GM21737 (cell line): ENCODE results near the gene CASP8.
"Not testable (repeated sequence)": the region's sequence is repeated elsewhere in the genome, so short reads cannot be mapped to it uniquely, and the experiment has no call there.

ENCODE experiments used
- ATAC-seq: cut with Tn5 transposase; IDR thresholded peaks from one replicate; pipeline ENCODE4 v1.9.1; 2021; ENCODE audit warnings: mild to moderate bottlenecking, moderate library complexity; ENCODE audit not compliant: unreplicated experiment

CASP8 gene

GRCh38 chr2:201267278-201268030, 7.1 kb downstream of the CASP8 start:
- no peak for ATAC-seq

DNA sequence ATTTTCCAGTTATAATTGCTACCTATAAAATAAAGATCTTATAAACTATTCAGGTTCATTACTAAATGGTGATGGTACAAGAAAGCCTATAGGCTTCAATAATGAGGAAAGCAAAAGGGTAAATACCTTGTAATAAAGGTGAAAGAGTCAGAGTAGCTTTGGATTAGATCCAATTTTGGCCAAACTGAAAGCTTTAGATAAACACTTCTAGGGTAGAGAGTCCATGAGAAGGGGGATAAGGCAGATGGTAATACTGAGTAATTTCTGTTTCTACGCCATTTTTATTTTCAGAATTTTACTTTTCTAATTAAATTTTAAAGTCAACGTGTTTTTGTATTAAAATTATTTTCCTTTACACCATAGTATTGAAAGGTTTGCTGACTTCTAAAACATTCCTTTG, 9.4 kb downstream of the CASP8 start:
- no peak for ATAC-seq

- no peak for ATAC-seq
Measured at GRCh38 chr2:201270293-201271001, 10.1 kb downstream of the CASP8 start.

- no peak for ATAC-seq
Measured at GRCh38 chr2:201271917-201272316, 11.6 kb downstream of the CASP8 start.

- no peak for ATAC-seq
Measured at GRCh38 chr2:201273330-201273983, 13.1 kb downstream of the CASP8 start.

DNA sequence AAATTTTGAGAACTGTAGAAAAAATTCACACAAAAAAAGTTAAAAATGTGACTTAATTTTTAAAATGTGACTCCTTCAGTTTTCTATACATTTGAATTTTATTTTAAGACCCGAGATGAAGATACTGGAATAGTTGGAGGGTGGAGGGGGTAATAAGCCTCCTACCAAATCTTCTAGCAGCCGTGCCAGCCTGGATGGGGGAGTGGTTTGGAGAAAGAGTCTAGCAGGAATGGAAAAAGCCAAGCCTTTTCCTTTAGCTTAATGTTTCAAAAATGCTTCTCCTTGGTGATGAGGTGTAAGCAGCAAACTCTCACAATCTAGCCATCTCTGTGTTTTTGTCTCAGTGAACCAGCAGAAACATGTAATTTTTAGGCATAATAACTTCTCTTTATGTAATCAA, 14.7 kb downstream of the CASP8 start:
- ATAC-seq: no peak

DNA sequence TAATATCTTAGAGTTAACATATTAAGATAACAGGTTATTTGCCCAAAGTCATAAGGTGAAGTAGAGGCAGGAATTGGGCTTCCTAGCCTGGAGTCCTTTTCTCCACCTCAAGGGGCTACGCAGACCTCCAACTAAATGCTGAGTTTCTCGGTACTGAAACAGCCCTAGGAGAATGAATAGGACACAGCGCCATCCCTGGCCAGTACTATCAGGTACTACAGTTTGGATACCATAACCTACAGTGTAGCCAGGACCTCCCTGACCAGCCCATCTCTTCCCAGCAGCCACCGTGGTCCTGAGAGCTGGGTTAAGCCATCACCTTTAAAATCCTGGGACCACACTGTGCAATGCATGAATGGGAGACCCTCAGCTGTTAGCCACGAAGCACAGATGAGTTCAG, 15.7 kb downstream of the CASP8 start:
- no peak for ATAC-seq

DNA sequence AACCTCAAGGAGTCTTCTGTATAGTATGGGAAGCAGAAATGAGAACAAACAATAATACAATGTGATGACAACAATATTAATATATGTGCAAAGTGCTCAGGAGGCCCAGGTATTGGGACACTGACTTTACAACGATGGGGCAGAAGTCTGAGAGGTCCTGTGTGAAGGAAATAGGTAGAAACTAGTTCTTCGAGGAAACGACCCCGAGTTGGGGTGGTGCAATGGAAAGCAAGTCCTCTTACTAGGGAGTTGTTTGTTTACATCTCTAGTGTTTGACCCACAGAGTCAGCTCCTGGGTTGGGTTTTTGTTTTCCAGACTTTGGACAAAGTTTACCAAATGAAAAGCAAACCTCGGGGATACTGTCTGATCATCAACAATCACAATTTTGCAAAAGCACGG, 16.2 kb downstream of the CASP8 start:
- ATAC-seq: no peak

DNA sequence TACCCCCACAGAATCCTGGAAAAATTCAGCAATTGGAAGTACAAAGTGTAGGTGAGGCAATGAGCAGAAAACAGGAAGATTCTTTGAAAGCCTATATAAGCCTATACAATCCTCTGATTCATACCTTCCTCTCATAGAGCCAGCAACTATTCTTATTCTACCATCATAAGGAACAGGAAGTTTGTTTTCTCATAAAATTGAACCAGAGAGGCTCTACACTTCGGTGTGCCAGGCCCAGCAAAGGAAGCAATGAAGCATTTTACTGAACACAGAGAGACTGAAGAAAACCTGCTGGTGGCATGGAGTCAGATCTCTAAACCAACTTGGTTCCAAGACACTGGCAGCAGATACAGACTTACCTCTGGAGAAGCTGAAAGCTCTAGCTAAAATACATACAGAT, 18.7 kb downstream of the CASP8 start:
- no peak for ATAC-seq

DNA sequence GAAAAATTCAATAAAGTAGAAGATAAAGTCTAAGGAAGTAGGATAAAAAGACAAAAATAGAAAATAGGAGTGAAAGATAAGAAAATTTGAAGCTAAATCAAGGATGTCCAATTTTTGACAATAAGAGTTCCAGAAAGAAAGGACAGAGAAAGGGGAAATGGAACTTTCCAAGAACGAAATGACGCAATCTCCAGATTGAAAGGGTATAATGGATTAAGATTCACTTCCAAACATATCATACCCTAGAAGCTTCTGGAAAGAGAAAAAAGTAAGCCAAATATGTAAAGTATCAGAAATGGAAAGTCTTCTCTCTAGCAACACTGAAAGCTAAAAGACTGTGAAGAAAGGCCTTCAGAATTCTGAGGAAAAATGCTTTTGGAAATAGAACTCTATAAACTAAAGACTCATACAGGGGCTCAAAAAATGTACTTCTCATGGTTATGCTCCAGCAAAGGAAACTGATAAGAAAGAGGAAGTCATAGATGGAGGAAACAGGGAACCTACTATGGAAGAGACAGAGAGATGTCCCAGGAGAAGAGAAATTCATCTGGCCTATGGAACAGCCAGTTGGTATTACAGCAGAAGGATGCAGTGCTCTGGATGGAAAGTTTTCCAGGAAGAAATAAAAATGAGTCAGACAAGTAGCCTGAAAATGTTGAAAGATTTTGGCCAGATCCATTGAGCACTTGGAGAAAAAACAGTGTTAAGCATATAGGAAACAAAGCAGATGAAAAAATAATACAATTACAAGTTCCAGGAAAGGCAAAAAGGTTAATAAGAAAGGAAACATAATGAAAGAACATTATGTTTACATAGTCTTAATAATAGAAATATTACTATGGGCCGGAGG, 20.1 kb downstream of the CASP8 start:
- ATAC-seq: no peak

DNA sequence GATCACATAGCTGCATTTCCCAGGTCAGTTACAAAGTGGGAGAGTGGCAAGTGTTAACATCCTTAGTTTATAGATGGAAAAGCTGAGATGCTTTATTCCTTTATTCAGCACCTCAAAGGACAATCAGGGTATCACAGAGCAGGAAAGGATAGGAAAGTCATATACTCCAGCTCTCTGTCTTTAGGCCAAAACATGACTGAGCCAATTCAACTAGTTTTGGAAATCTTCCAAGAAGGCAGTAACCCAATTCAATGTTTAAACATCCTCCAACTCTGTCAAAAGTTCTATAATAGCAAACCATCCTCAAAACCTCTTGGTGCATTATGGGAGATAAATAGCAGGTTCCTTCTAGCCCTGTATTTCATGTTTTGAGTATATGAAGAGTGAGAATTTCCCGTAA, 25.2 kb downstream of the CASP8 start:
- ATAC-seq: no peak

DNA sequence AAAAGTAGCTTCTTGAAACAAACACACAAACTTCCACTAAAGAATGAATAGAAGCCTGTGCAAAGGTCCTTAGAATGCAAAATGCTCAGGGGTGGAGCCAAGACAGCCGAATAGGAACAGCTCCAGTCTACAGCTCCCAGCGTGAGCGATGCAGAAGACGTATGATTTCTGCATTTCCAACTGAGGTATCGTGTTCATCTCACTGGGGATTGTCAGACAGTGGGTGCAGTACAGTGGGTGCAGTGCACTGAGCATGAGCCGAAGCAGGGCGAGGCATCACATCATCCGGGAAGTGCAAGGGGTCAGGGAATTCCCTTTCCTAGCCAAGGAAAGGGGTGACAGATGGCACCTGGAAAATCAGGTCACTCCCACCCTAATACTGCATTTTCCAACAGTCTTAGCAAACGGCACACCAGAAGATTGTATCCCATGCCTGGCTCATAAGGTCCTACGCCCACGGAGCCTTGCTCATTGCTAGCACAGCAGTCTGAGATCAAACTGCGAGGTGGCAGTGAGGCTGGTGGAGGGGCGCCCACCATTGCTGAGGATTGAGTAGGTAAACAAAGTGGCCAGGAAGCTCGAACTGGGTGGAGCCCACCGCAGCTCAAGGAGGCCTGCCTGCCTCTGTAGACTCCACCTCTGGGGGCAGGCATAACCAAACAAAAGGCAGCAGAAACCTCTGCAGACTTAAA, 30.3 kb downstream of the CASP8 start:
- ATAC-seq: not testable (repeated sequence)

- ATAC-seq: no peak
Measured at GRCh38 chr2:201298462-201299052, 38.2 kb downstream of the CASP8 start.

- ATAC-seq: not testable (repeated sequence)
Measured at GRCh38 chr2:201299929-201300328, 39.6 kb downstream of the CASP8 start.

DNA sequence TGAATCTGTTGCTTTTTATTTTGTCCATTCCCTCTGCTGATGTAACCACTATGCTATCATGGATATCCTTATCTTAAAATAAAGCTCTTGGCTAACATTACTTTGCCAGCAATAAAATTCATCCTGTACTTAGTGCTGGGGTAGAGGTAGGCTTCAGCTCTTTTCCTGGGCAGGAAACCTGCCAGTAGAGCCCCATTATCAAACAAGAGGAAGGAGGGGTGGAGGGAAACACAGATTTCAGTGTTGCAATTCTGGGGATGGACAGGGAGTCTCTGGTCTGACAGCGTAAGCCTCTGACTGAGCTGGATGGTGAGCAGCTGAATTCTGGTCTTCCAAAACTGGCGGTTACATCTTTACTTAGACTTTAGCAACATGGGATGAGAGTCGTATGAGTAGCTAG, 47.5 kb downstream of the CASP8 start:
- ATAC-seq: no peak

DNA sequence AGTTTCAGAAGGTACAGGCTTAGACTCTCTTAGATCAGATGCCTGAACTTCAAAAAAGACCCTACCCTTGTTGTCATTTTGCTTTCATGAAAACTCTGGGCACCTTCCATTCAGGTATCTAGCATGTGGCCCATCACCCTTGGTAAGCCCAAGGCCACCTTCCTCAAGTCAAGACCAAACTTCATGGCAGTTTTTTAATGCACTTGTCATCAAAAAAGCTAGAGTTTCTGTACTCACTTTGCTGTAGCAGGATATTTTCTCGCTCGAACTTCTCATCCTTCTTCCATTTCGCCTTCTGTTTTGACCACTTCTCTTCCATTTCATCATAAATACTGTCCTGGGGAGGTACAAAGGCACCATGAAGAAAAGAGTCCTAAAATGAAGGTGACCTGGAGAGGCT, 48.6 kb downstream of the CASP8 start:
- no peak for ATAC-seq

DNA sequence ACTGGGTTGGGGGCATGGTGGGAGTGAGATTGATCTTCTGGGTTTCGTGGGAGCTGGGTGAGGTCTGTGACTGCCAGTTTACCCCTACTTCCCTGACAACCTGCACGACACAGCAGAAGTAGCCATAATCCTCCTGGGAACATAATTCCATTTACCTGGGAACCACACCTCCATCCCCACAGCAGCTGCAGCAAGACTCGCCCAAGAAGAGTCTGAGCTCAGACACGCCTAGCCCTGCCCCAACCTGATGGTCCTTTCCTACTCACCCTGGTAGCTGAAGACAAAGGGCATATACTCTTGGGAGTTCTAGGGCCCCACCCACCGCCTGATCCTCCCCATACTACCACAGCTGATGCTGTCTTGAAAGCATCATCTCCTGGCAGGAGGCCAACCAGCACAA, 53.0 kb downstream of the CASP8 start:
- no peak for ATAC-seq

- ATAC-seq: no peak
Measured at GRCh38 chr2:201319511-201319910, 59.2 kb downstream of the CASP8 start.

GRCh38 chr2:201320257-201320656, 59.9 kb downstream of the CASP8 start:
- no peak for ATAC-seq

- no peak for ATAC-seq
Measured at GRCh38 chr2:201320701-201321100, 60.4 kb downstream of the CASP8 start.
